Measurements from ENCODE around the gene SGCG. TPM values are rescaled to one million over a fixed set of nuclear protein-coding genes. Genes with fewer than 3 reads are reported as not detected.

SGCG gene
- total and polyA plus RNA-seq, 10 of the 15 experiments (the other 5 are each of a cell fraction or from before 2014, with no cell fraction given): not detected

- TF ChIP-seq, protein P1, sequence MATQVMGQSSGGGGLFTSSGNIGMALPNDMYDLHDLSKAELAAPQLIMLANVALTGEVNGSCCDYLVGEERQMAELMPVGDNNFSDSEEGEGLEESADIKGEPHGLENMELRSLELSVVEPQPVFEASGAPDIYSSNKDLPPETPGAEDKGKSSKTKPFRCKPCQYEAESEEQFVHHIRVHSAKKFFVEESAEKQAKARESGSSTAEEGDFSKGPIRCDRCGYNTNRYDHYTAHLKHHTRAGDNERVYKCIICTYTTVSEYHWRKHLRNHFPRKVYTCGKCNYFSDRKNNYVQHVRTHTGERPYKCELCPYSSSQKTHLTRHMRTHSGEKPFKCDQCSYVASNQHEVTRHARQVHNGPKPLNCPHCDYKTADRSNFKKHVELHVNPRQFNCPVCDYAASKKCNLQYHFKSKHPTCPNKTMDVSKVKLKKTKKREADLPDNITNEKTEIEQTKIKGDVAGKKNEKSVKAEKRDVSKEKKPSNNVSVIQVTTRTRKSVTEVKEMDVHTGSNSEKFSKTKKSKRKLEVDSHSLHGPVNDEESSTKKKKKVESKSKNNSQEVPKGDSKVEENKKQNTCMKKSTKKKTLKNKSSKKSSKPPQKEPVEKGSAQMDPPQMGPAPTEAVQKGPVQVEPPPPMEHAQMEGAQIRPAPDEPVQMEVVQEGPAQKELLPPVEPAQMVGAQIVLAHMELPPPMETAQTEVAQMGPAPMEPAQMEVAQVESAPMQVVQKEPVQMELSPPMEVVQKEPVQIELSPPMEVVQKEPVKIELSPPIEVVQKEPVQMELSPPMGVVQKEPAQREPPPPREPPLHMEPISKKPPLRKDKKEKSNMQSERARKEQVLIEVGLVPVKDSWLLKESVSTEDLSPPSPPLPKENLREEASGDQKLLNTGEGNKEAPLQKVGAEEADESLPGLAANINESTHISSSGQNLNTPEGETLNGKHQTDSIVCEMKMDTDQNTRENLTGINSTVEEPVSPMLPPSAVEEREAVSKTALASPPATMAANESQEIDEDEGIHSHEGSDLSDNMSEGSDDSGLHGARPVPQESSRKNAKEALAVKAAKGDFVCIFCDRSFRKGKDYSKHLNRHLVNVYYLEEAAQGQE (IDR thresholded peaks at IDR 0.05; ENCODE audit: low read depth, low read length): no peak
- TF ChIP-seq TBL1XR1 (IDR thresholded peaks at IDR 0.05; ENCODE audit: low read depth, low read length): no peak
- TF ChIP-seq STAT1 (conservative IDR thresholded peaks at IDR 0.05): no peak
- no peak for TF ChIP-seq SP1 (IDR thresholded peaks at IDR 0.05; ENCODE audit: low read depth, low read length)
- TF ChIP-seq PKNOX1 (IDR thresholded peaks at IDR 0.05): peak; percentile 79
- TF ChIP-seq RCOR1 (conservative IDR thresholded peaks at IDR 0.05; ENCODE audit: low read depth, low read length): no peak
- TF ChIP-seq YY1 (IDR thresholded peaks at IDR 0.05; ENCODE audit: low read depth, low read length): no peak
- TF ChIP-seq HDAC6 (IDR thresholded peaks at IDR 0.05; ENCODE audit: unreplicated experiment): no peak
- no peak for TF ChIP-seq SIN3A (IDR thresholded peaks at IDR 0.05; ENCODE audit: low read depth, low read length)
- no peak for TF ChIP-seq USF2 (IDR thresholded peaks at IDR 0.05; ENCODE audit: borderline replicate concordance, low read depth, low read length)
- TF ChIP-seq, protein P2, sequence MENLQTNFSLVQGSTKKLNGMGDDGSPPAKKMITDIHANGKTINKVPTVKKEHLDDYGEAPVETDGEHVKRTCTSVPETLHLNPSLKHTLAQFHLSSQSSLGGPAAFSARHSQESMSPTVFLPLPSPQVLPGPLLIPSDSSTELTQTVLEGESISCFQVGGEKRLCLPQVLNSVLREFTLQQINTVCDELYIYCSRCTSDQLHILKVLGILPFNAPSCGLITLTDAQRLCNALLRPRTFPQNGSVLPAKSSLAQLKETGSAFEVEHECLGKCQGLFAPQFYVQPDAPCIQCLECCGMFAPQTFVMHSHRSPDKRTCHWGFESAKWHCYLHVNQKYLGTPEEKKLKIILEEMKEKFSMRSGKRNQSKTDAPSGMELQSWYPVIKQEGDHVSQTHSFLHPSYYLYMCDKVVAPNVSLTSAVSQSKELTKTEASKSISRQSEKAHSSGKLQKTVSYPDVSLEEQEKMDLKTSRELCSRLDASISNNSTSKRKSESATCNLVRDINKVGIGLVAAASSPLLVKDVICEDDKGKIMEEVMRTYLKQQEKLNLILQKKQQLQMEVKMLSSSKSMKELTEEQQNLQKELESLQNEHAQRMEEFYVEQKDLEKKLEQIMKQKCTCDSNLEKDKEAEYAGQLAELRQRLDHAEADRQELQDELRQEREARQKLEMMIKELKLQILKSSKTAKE (IDR thresholded peaks at IDR 0.05; ENCODE audit: low read depth, poor library complexity, severe bottlenecking): peak; percentile 94
- TF ChIP-seq RFX5 (IDR thresholded peaks at IDR 0.05; ENCODE audit: low read depth, low read length): peak; percentile 80
- no peak for TF ChIP-seq NFYB (IDR thresholded peaks at IDR 0.05; ENCODE audit: insufficient read depth, low read depth, low read length)
- no peak for TF ChIP-seq NBN (IDR thresholded peaks at IDR 0.05)
- TF ChIP-seq GATAD2B (conservative IDR thresholded peaks at IDR 0.05; ENCODE audit: low read depth): no peak
- no peak for TF ChIP-seq SREBF2 (IDR thresholded peaks at IDR 0.05; ENCODE audit: low read length)
- no peak for TF ChIP-seq KAT2A (conservative IDR thresholded peaks at IDR 0.05; ENCODE audit: control insufficient read depth, low read depth, low read length)
- peak; percentile 30; the same call in 1 of the 2 replicates for TF ChIP-seq MTA2 (IDR thresholded peaks at IDR 0.05; ENCODE audit: low read depth)
- no peak for TF ChIP-seq ZNF622 (IDR thresholded peaks at IDR 0.05)
- TF ChIP-seq ELK1 (IDR thresholded peaks at IDR 0.05; ENCODE audit: low read depth, low read length): no peak
- TF ChIP-seq CHD4 (IDR thresholded peaks at IDR 0.05): no peak
- TF ChIP-seq NKRF (conservative IDR thresholded peaks at IDR 0.05): no peak
Observed at GRCh38 chr13:23325191-23325590, 144.4 kb downstream of the SGCG start (continued).

Data from GM12878 (cell line).